Breast epithelium (tissue), 4 donors: Measurements from ENCODE around the gene CCNB2. TPM values are rescaled to one million over a fixed set of nuclear protein-coding genes. Genes with fewer than 3 reads are reported as not detected.
A peak's percentile ranks its signal among the peaks of the same experiment; 100 is the strongest.

Source experiments
- DNase-seq, 2 donors: peaks; one replicate each; pipeline ENCODE4 v3.0.0-alpha.2; 2019; ENCODE audit warnings: low spot score in 2 of 2
- H3K27ac ChIP-seq, 2 donors: fragments of 200-600 bp; sonication (generic) in 1 of 2; one replicate each; pipeline ENCODE4 v1.5.1; 2016 to 2019; ENCODE audit warnings: mild to moderate bottlenecking in 1 of 2
- H3K27me3 ChIP-seq, 2 donors: fragments of 200-600 bp; sonication (generic) in 1 of 2; one replicate each; pipeline versions ENCODE4 v1.5.1 to v1.6.0; 2017 to 2019; ENCODE audit warnings: control low read depth in 1 of 2, mild to moderate bottlenecking in 1 of 2
- H3K36me3 ChIP-seq: fragments of 200-600 bp; one replicate; pipeline ENCODE4 v1.5.1; 2019
- H3K4me1 ChIP-seq, 2 donors: fragments of 200-600 bp; sonication (generic); one replicate each; pipeline ENCODE4 v1.5.1; 2016 to 2019; ENCODE audit warnings: control low read depth in 1 of 2
- H3K4me3 ChIP-seq, 3 donors: fragments of 200-600 bp; sonication (generic); 1 replicate in 2 of 3; 2 replicates in 1 of 3; pipeline ENCODE4 v1.5.1; 2016 to 2019; ENCODE audit warnings: mild to moderate bottlenecking in 3 of 3, moderate library complexity in 2 of 3
- H3K9me3 ChIP-seq, 2 donors: fragments of 200-600 bp; sonication (generic) in 1 of 2; one replicate each; pipeline ENCODE4 v1.5.1; 2016 to 2019; ENCODE audit warnings: control low read depth in 1 of 2
- CTCF ChIP-seq, 3 donors: fragments of 450-650 bp; IDR thresholded peaks; one replicate each; pipeline ENCODE4 v1.5.1; 2016 to 2017; ENCODE audit warnings: antibody characterized with exemption in 3 of 3, mild to moderate bottlenecking in 3 of 3, moderate library complexity in 3 of 3
- POLR2A ChIP-seq: fragments of 450-650 bp; IDR thresholded peaks from one replicate; pipeline ENCODE4 v1.6.1; 2016; ENCODE audit warnings: antibody characterized with exemption, mild to moderate bottlenecking, moderate library complexity
- POLR2AphosphoS5 ChIP-seq, 3 donors: sonication (generic); formaldehyde crosslinking; IDR thresholded peaks; one replicate each; pipeline ENCODE4 v1.6.1; 2017; ENCODE audit warnings: antibody characterized with exemption in 3 of 3
- intact Hi-C: fragments of 100-400 bp; cut with DNase I; formaldehyde crosslinking; loops from one replicate; pipeline ENCODE4 v1.15.1; 2023; ENCODE audit warnings: low total_unique reads
- total RNA-seq, 3 donors: library from RNA; depleted of rRNA; stranded (reverse); fragments of >200 nt; gene quantifications; one replicate each; pipeline ENCODE4 v1.1.0, GENCODE V29; 2016

The CCNB2 gene
- total RNA-seq, 3 donors from 2014 or later = 0.29 to 3.5 (median 0.98) TPM

- no peaks in the 10 kb centered on the region for H3K36me3 ChIP-seq
- no peaks in the 10 kb centered on the region for H3K9me3 ChIP-seq
- no peaks in the 10 kb centered on the region for H3K4me1 ChIP-seq
- no peak for DNase-seq
- intact Hi-C loops = no loop called here
- peak overlapping the region; percentile 51 to 70 (median 61) for H3K4me3 ChIP-seq
- H3K27me3 ChIP-seq = no peaks in the 10 kb centered on the region
- TF ChIP-seq POLR2AphosphoS5 (IDR thresholded peaks at IDR 0.05) (no peak), POLR2A (no peak)
- peak overlapping the region in 1 of 2 donors; percentile 43 for H3K27ac ChIP-seq
Observed at GRCh38 chr15:59104602-59104911, 389 bp upstream of the CCNB2 start.

GRCh38 chr15:59105854-59106253 is 908 bp downstream of the CCNB2 start:
- H3K27ac ChIP-seq = no peak overlapping the region
- H3K4me1 ChIP-seq = no peaks in the 10 kb centered on the region
- TF ChIP-seq POLR2A (no peak), CTCF (IDR thresholded peaks at IDR 0.05) (no peak), POLR2AphosphoS5 (IDR thresholded peaks at IDR 0.05) (no peak)
- DNase-seq = no peak
- intact Hi-C loops = no loop called here
- no peaks in the 10 kb centered on the region for H3K36me3 ChIP-seq
- no peaks in the 10 kb centered on the region for H3K27me3 ChIP-seq
- H3K9me3 ChIP-seq = no peaks in the 10 kb centered on the region
- H3K4me3 ChIP-seq = peak overlapping the region in 2 of 3 donors; percentile 51 to 61

- Histone ChIP-seq H3K27ac (no peak overlapping the region), H3K4me3 (no peak overlapping the region), H3K9me3 (no peaks in the 10 kb centered on the region), H3K4me1 (no peaks in the 10 kb centered on the region), H3K27me3 (no peaks in the 10 kb centered on the region), H3K36me3 (no peaks in the 10 kb centered on the region)
- intact Hi-C loops = no loop called here
- no peak for DNase-seq
- no peak for TF ChIP-seq POLR2A
- no peak for TF ChIP-seq POLR2AphosphoS5 (IDR thresholded peaks at IDR 0.05)
Observed at GRCh38 chr15:59111251-59111650, 6.3 kb downstream of the CCNB2 start.

DNA sequence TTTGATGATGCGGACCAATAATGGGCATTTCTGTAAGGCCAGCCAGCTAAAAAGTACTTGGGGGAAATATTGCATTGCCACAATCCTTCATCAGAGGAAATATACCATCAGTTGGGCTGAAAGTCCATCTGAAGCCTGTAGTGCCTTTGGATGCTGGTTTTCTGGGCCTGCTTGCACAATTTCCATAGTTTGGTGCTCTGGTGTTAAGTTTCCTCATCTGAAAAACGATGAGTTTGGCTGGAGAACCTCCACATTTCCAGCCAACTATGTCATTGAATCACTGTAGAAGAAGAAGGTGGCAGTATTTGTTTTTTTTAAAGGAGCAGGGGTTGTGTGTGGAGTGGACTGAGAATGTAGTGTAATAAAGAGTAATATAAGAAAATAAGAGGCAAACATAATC is 10.1 kb downstream of the CCNB2 start:
- TF ChIP-seq CTCF (IDR thresholded peaks at IDR 0.05) (no peak), POLR2A (no peak), POLR2AphosphoS5 (IDR thresholded peaks at IDR 0.05) (no peak)
- no peak for DNase-seq
- H3K4me1 ChIP-seq = no peaks in the 10 kb centered on the region
- H3K36me3 ChIP-seq = no peaks in the 10 kb centered on the region
- no peak overlapping the region for H3K27ac ChIP-seq
- H3K4me3 ChIP-seq = no peak overlapping the region
- no peaks in the 10 kb centered on the region for H3K27me3 ChIP-seq
- H3K9me3 ChIP-seq = no peaks in the 10 kb centered on the region
- intact Hi-C loops = no loop called here

DNA sequence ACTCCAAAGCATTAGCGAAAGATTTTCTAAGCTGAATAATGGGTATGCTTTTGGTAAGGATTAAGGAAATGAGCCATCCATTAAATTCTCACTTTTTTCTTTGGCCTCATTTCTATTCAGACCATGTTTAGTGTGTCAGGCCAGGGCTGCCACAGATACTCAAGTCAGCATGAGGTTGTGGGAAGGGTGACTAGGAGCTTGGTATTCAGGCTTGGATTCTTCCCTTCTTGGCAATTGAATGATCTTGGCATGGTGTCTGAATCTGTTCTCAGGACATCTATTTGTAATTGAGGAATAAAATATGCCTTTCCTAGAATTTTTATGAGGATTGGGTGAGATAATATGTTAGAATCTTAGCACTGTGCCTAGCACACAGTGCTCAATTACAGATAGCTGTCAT is 11.2 kb downstream of the CCNB2 start:
- no peak overlapping the region for H3K4me3 ChIP-seq
- no peaks in the 10 kb centered on the region for H3K4me1 ChIP-seq
- intact Hi-C loops = loop anchor here (1.0 kb wide), 1 partner anchor 8 kb away; no protein-coding TSS in a partner anchor
- DNase-seq = no peak
- no peaks in the 10 kb centered on the region for H3K36me3 ChIP-seq
- H3K9me3 ChIP-seq = no peaks in the 10 kb centered on the region
- TF ChIP-seq POLR2AphosphoS5 (IDR thresholded peaks at IDR 0.05) (no peak), CTCF (IDR thresholded peaks at IDR 0.05) (no peak), POLR2A (no peak)
- no peaks in the 10 kb centered on the region for H3K27me3 ChIP-seq
- H3K27ac ChIP-seq = no peak overlapping the region

DNA sequence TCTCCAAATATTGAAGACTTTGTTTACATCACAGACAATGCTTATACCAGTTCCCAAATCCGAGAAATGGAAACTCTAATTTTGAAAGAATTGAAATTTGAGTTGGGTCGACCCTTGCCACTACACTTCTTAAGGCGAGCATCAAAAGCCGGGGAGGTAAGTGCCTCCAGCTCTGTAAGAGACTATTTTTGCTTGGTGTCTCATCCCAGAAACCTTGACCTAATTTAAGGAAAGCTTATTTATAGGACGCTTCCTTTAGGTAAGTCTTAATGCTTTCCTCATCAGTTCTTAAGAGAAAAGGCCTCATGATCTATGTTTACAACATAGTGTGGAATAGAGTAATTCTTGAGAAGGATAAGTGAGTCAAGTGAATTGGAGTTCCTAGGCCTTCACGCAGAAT is 11.8 kb downstream of the CCNB2 start:
- H3K27me3 ChIP-seq = no peaks in the 10 kb centered on the region
- no peaks in the 10 kb centered on the region for H3K4me1 ChIP-seq
- no peaks in the 10 kb centered on the region for H3K9me3 ChIP-seq
- intact Hi-C loops = loop anchor here (1.0 kb wide), 1 partner anchor 8 kb away; no protein-coding TSS in a partner anchor
- H3K4me3 ChIP-seq = no peak overlapping the region
- H3K36me3 ChIP-seq = no peaks in the 10 kb centered on the region
- no peak overlapping the region for H3K27ac ChIP-seq
- no peak for DNase-seq
- TF ChIP-seq CTCF (IDR thresholded peaks at IDR 0.05) (no peak), POLR2A (no peak), POLR2AphosphoS5 (IDR thresholded peaks at IDR 0.05) (no peak)
